Lung (tissue), 12 donors: ENCODE results near the gene S100A8. TPM values are rescaled to one million over a fixed set of nuclear protein-coding genes. Genes with fewer than 3 reads are reported as not detected.

ENCODE experiments used
- ATAC-seq: fragments of 200-7000 bp; cut with Tn5 transposase; one replicate; pipeline ENCODE4 v1.9.1; 2020; ENCODE audit warnings: moderate number of reproducible peaks; ENCODE audit not compliant: insufficient read depth, low FRiP score
- DNase-seq, 3 donors: peaks; one replicate each; pipeline ENCODE4 v3.0.0-alpha.2; 2013 to 2017
- H3K27ac ChIP-seq, 2 donors: one replicate each; pipeline ENCODE4 v1.5.1; 2013; ENCODE audit warnings: mild to moderate bottlenecking in 2 of 2, moderate library complexity in 2 of 2, control low read depth in 1 of 2, inconsistent platforms in 1 of 2, low read depth in 1 of 2, low read length in 1 of 2
- H3K27me3 ChIP-seq, 3 donors: one replicate each; pipeline ENCODE4 v1.5.1; 2013; ENCODE audit warnings: low read length in 2 of 3; ENCODE audit not compliant: control insufficient read depth in 3 of 3, insufficient read depth in 3 of 3
- H3K36me3 ChIP-seq, 4 donors: one replicate each; pipeline ENCODE4 v1.5.1; 2013; ENCODE audit warnings: low read length in 4 of 4, mild to moderate bottlenecking in 1 of 4, moderate library complexity in 1 of 4; ENCODE audit not compliant: control insufficient read depth in 4 of 4, insufficient read depth in 4 of 4
- H3K4me1 ChIP-seq, 5 donors: one replicate each; pipeline ENCODE4 v1.5.1; 2013; ENCODE audit warnings: low read length in 5 of 5, mild to moderate bottlenecking in 2 of 5, moderate library complexity in 1 of 5; ENCODE audit not compliant: control insufficient read depth in 5 of 5, insufficient read depth in 5 of 5
- H3K4me3 ChIP-seq: one replicate; pipeline ENCODE4 v1.5.1; 2013; ENCODE audit warnings: mild to moderate bottlenecking, control low read depth, moderate library complexity
- H3K9ac ChIP-seq, 2 donors: one replicate each; pipeline ENCODE4 v1.5.1; 2013; ENCODE audit warnings: low read length in 2 of 2, control low read depth in 1 of 2; ENCODE audit not compliant: insufficient read depth in 1 of 2
- H3K9me3 ChIP-seq, 4 donors: one replicate each; pipeline ENCODE4 v1.5.1; 2013; ENCODE audit warnings: low read length in 3 of 4, mild to moderate bottlenecking in 1 of 4, moderate library complexity in 1 of 4; ENCODE audit not compliant: control insufficient read depth in 4 of 4, insufficient read depth in 3 of 4
- CTCF ChIP-seq: IDR thresholded peaks from 2 replicates; pipeline ENCODE4 v1.5.1; 2012; ENCODE audit warnings: mild to moderate bottlenecking; ENCODE audit errors: control extremely low read depth, extremely low read depth
- WGBS, 2 donors: extraction: QIAGEN DNeasy Blood & Tissue Kit; methylation state at CpG; one replicate each; pipeline ENCODE4 v1.1.7; 2013; 5-methylcytosine and 5-hydroxymethylcytosine counted together
- polyA plus RNA-seq, 2 donors: library from polyadenylated mRNA; stranded (reverse); fragments of 200-250 nt; gene quantifications; one replicate each; pipeline ENCODE4 v1.2.1, GENCODE V29; 2013
- total RNA-seq, 2 donors: library from RNA; depleted of rRNA in 1 of 2; stranded (reverse); fragments of >200 nt in 1 of 2; gene quantifications; one replicate each; pipeline ENCODE4 v1.2.1, GENCODE V29; 2014 to 2021
- donor health status: control.
- donor health status: control.
- donor health status: Bipolar disorder and iron deficiency.
- donor health status: healthy.
- donor health status: DM: yes; HTN: yes; CAD: no.

The S100A8 gene
- total and polyA plus RNA-seq, 4 donors = 69.8 to 6,695 (median 589) TPM

GRCh38 chr1:153401461-153401860 is 10.6 kb upstream of the S100A8 start:
- Histone ChIP-seq H3K4me1 (no peaks in the 10 kb centered on the region), H3K4me3 (no peak overlapping the region), H3K9me3 (no peaks in the 10 kb centered on the region), H3K36me3 (no peaks in the 10 kb centered on the region), H3K27me3 (peaks cover 0 to 2% (median 0%) of the 10 kb centered on the region in 3 donors), H3K9ac (no peak overlapping the region), H3K27ac (no peak overlapping the region)
- 91 to 96% methylated on average over 9 of the region's 9 CpGs for WGBS, 2 donors
- DNase-seq = no peak
- no peak for ATAC-seq
- no peak for TF ChIP-seq CTCF

- TF ChIP-seq CTCF = no peak
- DNase-seq (no peak), ATAC-seq (no peak)
- Histone ChIP-seq H3K9ac (no peak overlapping the region), H3K27ac (no peak overlapping the region), H3K4me3 (no peak overlapping the region), H3K36me3 (no peaks in the 10 kb centered on the region), H3K27me3 (peaks cover 0 to 2% (median 2%) of the 10 kb centered on the region in 3 donors), H3K9me3 (no peaks in the 10 kb centered on the region), H3K4me1 (no peaks in the 10 kb centered on the region)
- 66 to 75% methylated on average over 5 of the region's 5 CpGs for WGBS, 2 donors
Measured at GRCh38 chr1:153400244-153400643, 9.4 kb upstream of the S100A8 start.

DNA sequence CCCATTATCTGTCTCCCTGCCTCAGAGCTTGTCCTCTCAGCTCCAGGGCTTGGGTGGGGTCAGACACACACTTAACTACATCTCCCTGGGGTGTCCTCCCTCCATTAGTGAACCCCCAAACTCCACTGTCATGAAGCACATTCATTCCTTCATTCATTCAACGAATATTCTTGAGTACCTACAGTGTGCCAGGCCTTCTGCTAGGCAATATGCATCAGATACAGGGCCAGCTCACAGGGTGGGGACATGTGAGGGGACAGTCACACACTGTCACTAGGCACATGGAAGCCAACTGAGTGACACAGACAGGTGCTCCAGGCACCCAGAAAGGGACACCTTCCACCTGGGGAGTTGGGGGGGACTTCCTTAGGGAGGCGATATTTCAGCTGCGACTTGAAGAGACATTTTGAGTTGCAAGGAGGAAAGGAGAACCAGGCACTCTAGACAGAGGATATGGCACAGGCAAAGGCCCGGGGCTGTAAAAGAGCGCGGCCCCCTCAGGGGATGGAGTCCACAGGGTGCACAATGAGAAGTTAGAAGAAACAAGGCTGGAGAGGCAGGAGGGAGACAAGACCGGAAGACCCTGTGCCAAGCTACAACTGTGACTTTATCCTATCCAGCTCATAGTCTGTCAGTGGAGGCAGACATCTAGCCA is 8.7 kb upstream of the S100A8 start:
- TF ChIP-seq CTCF = no peak
- 84 to 89% methylated on average over 7 of the region's 7 CpGs for WGBS, 2 donors
- Histone ChIP-seq H3K9ac (no peak overlapping the region), H3K4me1 (no peaks in the 10 kb centered on the region), H3K27ac (no peak overlapping the region), H3K9me3 (no peaks in the 10 kb centered on the region), H3K4me3 (no peak overlapping the region), H3K27me3 (peaks cover 0 to 2% (median 2%) of the 10 kb centered on the region in 3 donors), H3K36me3 (no peaks in the 10 kb centered on the region)
- no peak for ATAC-seq
- DNase-seq = no peak
